CD4-positive, alpha-beta T cell (primary cell): ENCODE measurements around the gene GPC6. TPM values are rescaled to one million over a fixed set of nuclear protein-coding genes. Genes with fewer than 3 reads are reported as not detected.

Experiments
- ATAC-seq: fragments of 200-7000 bp; cut with Tn5 transposase; one replicate; pipeline ENCODE4 v1.10.0; 2022; ENCODE audit warnings: mild to moderate bottlenecking; ENCODE audit not compliant: poor library complexity
- CTCF ChIA-PET: fragments of 350-600 bp; sonication (Branson Sonifier 250); formaldehyde crosslinking; loops from one replicate; lab custom pipeline; 2021; ENCODE audit warnings: antibody characterized with exemption, inconsistent platforms; lab: Charles Lee
- POLR2A ChIA-PET: fragments of 350-600 bp; sonication (Branson Sonifier 250); formaldehyde crosslinking; loops from one replicate; lab custom pipeline; 2021; ENCODE audit warnings: antibody characterized with exemption, inconsistent platforms; lab: Charles Lee
- DNase-seq, 14 experiments: peaks; one replicate each; pipeline ENCODE4 v3.0.0-alpha.2; 2013 to 2020; ENCODE audit warnings: mixed read lengths in 2 of 14
- H3K27ac ChIP-seq, 2 donors: one replicate each; pipeline versions ENCODE4 v1.5.1 to v1.7.0; 2013; ENCODE audit warnings: low read length in 2 of 2, low read depth in 1 of 2, mild to moderate bottlenecking in 1 of 2
- H3K27me3 ChIP-seq, 2 experiments: 1 replicate in 1 of 2; 2 replicates in 1 of 2; pipeline versions ENCODE4 v1.6.1 to v1.7.0; 2013; ENCODE audit warnings: low read length in 2 of 2, control low read depth in 1 of 2, mild to moderate bottlenecking in 1 of 2, moderate library complexity in 1 of 2; ENCODE audit not compliant: insufficient read depth in 2 of 2, control insufficient read depth in 1 of 2
- H3K36me3 ChIP-seq: one replicate; pipeline ENCODE4 v1.6.1; 2013; ENCODE audit warnings: low read length, control low read depth; ENCODE audit not compliant: insufficient read depth
- H3K4me1 ChIP-seq: one replicate; pipeline ENCODE4 v1.6.1; 2013; ENCODE audit warnings: low read length, control low read depth; ENCODE audit not compliant: insufficient read depth
- H3K4me3 ChIP-seq: one replicate; pipeline ENCODE4 v1.5.1; 2013; ENCODE audit warnings: mild to moderate bottlenecking, low read length, moderate library complexity
- H3K9me3 ChIP-seq, 2 experiments: 1 replicate in 1 of 2; 2 replicates in 1 of 2; pipeline versions ENCODE4 v1.6.1 to v1.7.0; 2013; ENCODE audit warnings: low read length in 2 of 2, mild to moderate bottlenecking in 2 of 2, control low read depth in 1 of 2, moderate library complexity in 1 of 2; ENCODE audit not compliant: control insufficient read depth in 1 of 2, insufficient read depth in 1 of 2
- H3K27ac Mint-ChIP-seq: one replicate; pipeline ENCODE4 v1.8.0; 2020; ENCODE audit warnings: mixed read lengths
- H3K27me3 Mint-ChIP-seq: one replicate; pipeline ENCODE4 v1.8.0; 2021; ENCODE audit warnings: mixed read lengths
- H3K36me3 Mint-ChIP-seq: one replicate; pipeline ENCODE4 v1.8.0; 2021; ENCODE audit warnings: low read depth, mixed read lengths
- H3K4me1 Mint-ChIP-seq: one replicate; pipeline ENCODE4 v1.8.0; 2021; ENCODE audit warnings: low read depth, mixed read lengths
- H3K4me3 Mint-ChIP-seq: one replicate; pipeline ENCODE4 v1.8.0; 2020; ENCODE audit warnings: mild to moderate bottlenecking, mixed read lengths
- H3K9me3 Mint-ChIP-seq: one replicate; pipeline ENCODE4 v1.8.0; 2020; ENCODE audit warnings: mixed read lengths
- CTCF ChIP-seq: fragments of 200-600 bp; IDR thresholded peaks from one replicate; pipeline ENCODE4 v1.8.0; 2022; ENCODE audit warnings: antibody characterized with exemption, mild to moderate bottlenecking
- intact Hi-C, 2 experiments: fragments of 100-400 bp; cut with DNase I in 1 of 2; cut with micrococcal nuclease in 1 of 2; formaldehyde crosslinking; loops; one replicate each; pipeline versions ENCODE4 v1.15.1 to v1.9.0; 2023 to 2025; cut with DNase I, micrococcal nuclease
- total RNA-seq, 174 experiments: library from RNA in 2 of 174; stranded (reverse) in 2 of 174; gene quantifications; one replicate each; pipeline ENCODE4 v1.2.3 and lab custom pipeline; 2021 to 2026

Gene GPC6
- total RNA-seq, 2 experiments from 2014 or later: not detected

DNA sequence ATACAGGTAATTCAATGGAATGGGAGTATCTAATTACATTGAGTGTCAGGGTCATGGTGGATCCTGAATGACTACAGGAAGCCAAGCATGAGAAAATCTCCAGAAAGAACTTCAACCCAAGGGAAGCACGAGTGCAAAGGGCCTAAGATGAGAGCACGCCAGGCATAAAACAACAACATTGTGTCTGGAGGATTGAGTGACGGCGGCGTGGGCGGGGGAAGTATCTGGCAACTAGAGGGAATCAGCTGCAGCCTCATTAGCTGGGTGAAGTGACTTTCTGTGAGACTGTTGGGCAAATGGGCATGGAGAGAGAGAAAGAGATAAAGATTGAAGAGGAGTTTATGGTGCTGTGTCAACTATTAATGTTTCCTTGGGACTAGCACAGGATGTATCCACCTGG lies 194.3 kb downstream of the GPC6 start:
- no peaks in the 10 kb centered on the region for H3K27me3 ChIP-seq
- H3K36me3 ChIP-seq: no peaks in the 10 kb centered on the region
- no peak overlapping the region for H3K27ac ChIP-seq
- Mint-ChIP-seq H3K9me3 (peaks cover 2% of the 10 kb centered on the region), H3K4me3 (no peak overlapping the region), H3K27ac (no peak overlapping the region), H3K36me3 (no peaks in the 10 kb centered on the region), H3K27me3 (no peaks in the 10 kb centered on the region), H3K4me1 (no peaks in the 10 kb centered on the region)
- intact Hi-C loops: no loop called here
- no peak overlapping the region for H3K4me3 ChIP-seq
- H3K9me3 ChIP-seq: no peaks in the 10 kb centered on the region
- no peaks in the 10 kb centered on the region for H3K4me1 ChIP-seq
- CTCF ChIA-PET: no interaction called here
- POLR2A ChIA-PET: no interaction called here
- DNase-seq: no peak
- TF ChIP-seq CTCF: no peak
- no peak for ATAC-seq

GRCh38 chr13:93422980-93423543 lies 196.5 kb downstream of the GPC6 start:
- Histone ChIP-seq H3K4me3 (no peak overlapping the region), H3K27me3 (no peaks in the 10 kb centered on the region), H3K27ac (no peak overlapping the region), H3K9me3 (no peaks in the 10 kb centered on the region), H3K36me3 (no peaks in the 10 kb centered on the region), H3K4me1 (no peaks in the 10 kb centered on the region)
- POLR2A ChIA-PET: no interaction called here
- Mint-ChIP-seq H3K9me3 (peaks cover 2% of the 10 kb centered on the region), H3K27me3 (no peaks in the 10 kb centered on the region), H3K36me3 (no peaks in the 10 kb centered on the region), H3K4me3 (no peak overlapping the region), H3K27ac (no peak overlapping the region), H3K4me1 (no peaks in the 10 kb centered on the region)
- ATAC-seq (no peak), DNase-seq (no peak)
- CTCF ChIA-PET: no interaction called here
- intact Hi-C loops: no loop called here
- TF ChIP-seq CTCF: no peak

- ChIA-PET POLR2A (no interaction called here), CTCF (interaction anchor here (0.6 kb wide), 1 partner anchor 502 kb away, joined by 3 read pairs; no protein-coding TSS in a partner anchor)
- no peaks in the 10 kb centered on the region for H3K36me3 ChIP-seq
- no peak for TF ChIP-seq CTCF
- Mint-ChIP-seq H3K27ac (no peak overlapping the region), H3K4me1 (no peaks in the 10 kb centered on the region), H3K9me3 (peaks cover 4% of the 10 kb centered on the region), H3K27me3 (no peaks in the 10 kb centered on the region), H3K36me3 (no peaks in the 10 kb centered on the region), H3K4me3 (no peak overlapping the region)
- no peaks in the 10 kb centered on the region for H3K4me1 ChIP-seq
- H3K27ac ChIP-seq: no peak overlapping the region
- ATAC-seq: no peak
- no peaks in the 10 kb centered on the region for H3K9me3 ChIP-seq
- intact Hi-C loops: no loop called here
- no peaks in the 10 kb centered on the region for H3K27me3 ChIP-seq
- no peak for DNase-seq
- no peak overlapping the region for H3K4me3 ChIP-seq
Measured at GRCh38 chr13:93425411-93425810, 198.8 kb downstream of the GPC6 start.
